Neural progenitor cell (in vitro differentiated cells): ENCODE measurements around the gene AQP1.

Experiments
- EZH2 ChIP-seq: fragments of 200-600 bp; sonication (generic); IDR thresholded peaks from 2 replicates; pipeline ENCODE4 v1.6.1; 2017; ENCODE audit warnings: antibody characterized with exemption, mild to moderate bottlenecking, moderate library complexity
- EZH2phosphoT487 ChIP-seq: fragments of 200-600 bp; sonication (generic); IDR thresholded peaks from 2 replicates; pipeline ENCODE4 v1.6.1; 2017; ENCODE audit warnings: antibody characterized with exemption
- TF ChIP-seq, protein P1 (sequence below): fragments of 200-600 bp; sonication (generic); IDR thresholded peaks from 2 replicates; pipeline ENCODE4 v1.5.1; 2017; ENCODE audit warnings: antibody characterized with exemption, mild to moderate bottlenecking

DNA sequence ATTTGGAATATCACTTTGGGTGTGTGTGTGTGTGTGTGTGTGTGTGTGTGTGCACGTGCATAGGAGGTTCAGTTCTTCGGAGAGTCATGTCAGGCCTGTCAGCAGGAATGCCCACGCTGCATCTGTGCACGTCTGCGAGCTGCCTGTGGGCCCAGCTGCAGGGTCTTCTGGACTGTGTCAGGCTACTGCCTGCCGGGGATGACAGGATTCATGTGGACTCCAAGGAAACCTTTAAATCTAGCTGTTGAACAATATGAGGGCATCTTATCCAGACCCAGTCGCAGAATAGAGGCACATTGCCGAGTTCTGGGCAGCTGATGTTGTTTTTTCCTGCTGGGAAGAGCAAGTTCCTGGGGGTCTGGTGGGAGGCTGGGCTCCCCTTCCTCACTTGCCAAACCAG lies 19.0 kb downstream of the AQP1 start:
- TF ChIP-seq, protein P1, sequence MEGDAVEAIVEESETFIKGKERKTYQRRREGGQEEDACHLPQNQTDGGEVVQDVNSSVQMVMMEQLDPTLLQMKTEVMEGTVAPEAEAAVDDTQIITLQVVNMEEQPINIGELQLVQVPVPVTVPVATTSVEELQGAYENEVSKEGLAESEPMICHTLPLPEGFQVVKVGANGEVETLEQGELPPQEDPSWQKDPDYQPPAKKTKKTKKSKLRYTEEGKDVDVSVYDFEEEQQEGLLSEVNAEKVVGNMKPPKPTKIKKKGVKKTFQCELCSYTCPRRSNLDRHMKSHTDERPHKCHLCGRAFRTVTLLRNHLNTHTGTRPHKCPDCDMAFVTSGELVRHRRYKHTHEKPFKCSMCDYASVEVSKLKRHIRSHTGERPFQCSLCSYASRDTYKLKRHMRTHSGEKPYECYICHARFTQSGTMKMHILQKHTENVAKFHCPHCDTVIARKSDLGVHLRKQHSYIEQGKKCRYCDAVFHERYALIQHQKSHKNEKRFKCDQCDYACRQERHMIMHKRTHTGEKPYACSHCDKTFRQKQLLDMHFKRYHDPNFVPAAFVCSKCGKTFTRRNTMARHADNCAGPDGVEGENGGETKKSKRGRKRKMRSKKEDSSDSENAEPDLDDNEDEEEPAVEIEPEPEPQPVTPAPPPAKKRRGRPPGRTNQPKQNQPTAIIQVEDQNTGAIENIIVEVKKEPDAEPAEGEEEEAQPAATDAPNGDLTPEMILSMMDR: no peak
- TF ChIP-seq EZH2 (no peak), EZH2phosphoT487 (no peak)
